ENCODE data around the gene PICK1.
A peak's percentile ranks its signal among the peaks of the same experiment; 100 is the strongest.

The PICK1 gene

DNA sequence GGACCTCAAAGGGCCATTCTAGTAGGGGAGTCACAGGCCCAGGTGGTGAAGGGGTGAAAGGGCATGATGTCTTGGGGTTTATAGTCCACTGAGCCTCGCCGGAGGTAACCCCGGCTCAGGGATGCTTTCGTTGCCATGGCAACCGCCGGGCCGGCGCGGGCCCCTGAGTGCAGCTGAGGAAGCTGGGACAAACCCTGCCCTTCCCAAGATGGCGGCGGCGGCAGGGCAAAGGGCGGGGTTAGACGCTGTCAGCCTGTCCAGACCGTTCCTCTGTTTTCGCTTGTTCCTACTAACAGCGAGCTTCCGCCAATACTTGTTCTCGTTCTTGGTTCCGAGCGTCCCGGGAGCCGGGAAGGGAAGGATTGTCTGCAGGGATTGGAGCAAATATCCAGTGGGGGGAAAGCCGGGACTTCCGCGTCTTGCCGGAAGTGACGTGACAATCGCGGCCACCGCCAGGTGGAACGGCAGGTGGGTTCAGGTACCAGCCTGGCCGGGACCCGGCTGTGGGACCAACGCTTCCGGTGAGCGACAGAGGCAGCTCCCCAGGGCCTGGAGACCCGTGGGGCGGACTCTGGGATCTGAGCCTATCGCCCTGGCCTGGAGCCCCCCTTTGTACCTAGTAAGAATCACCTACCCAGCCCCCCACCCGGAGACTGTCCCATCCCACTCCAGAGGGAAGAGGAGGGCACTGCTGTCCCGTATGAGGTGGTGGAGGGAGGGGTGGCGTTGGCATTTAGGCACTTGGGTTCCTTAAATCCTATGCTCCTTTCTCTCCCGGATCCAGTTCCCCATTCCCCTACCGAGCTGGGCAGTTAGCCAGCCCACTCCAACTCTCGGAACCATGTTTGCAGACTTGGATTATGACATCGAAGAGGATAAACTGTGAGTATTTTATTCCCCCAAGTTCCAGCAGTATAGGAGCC lies at the start of gene PICK1:
TSS of gene PICK1 (plus strand) at position 436 of the 923 bp plus-strand sequence. CDS start at position 842, 406 bp downstream.
- peak within 1 kb of the TSS; percentile 94 for H3K27ac ChIP-seq
- TF ChIP-seq, protein P1, sequence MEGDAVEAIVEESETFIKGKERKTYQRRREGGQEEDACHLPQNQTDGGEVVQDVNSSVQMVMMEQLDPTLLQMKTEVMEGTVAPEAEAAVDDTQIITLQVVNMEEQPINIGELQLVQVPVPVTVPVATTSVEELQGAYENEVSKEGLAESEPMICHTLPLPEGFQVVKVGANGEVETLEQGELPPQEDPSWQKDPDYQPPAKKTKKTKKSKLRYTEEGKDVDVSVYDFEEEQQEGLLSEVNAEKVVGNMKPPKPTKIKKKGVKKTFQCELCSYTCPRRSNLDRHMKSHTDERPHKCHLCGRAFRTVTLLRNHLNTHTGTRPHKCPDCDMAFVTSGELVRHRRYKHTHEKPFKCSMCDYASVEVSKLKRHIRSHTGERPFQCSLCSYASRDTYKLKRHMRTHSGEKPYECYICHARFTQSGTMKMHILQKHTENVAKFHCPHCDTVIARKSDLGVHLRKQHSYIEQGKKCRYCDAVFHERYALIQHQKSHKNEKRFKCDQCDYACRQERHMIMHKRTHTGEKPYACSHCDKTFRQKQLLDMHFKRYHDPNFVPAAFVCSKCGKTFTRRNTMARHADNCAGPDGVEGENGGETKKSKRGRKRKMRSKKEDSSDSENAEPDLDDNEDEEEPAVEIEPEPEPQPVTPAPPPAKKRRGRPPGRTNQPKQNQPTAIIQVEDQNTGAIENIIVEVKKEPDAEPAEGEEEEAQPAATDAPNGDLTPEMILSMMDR (IDR thresholded peaks at IDR 0.05) = no peak
- no peak for TF ChIP-seq ZFX (IDR thresholded peaks at IDR 0.05; ENCODE audit: borderline replicate concordance)

DNA sequence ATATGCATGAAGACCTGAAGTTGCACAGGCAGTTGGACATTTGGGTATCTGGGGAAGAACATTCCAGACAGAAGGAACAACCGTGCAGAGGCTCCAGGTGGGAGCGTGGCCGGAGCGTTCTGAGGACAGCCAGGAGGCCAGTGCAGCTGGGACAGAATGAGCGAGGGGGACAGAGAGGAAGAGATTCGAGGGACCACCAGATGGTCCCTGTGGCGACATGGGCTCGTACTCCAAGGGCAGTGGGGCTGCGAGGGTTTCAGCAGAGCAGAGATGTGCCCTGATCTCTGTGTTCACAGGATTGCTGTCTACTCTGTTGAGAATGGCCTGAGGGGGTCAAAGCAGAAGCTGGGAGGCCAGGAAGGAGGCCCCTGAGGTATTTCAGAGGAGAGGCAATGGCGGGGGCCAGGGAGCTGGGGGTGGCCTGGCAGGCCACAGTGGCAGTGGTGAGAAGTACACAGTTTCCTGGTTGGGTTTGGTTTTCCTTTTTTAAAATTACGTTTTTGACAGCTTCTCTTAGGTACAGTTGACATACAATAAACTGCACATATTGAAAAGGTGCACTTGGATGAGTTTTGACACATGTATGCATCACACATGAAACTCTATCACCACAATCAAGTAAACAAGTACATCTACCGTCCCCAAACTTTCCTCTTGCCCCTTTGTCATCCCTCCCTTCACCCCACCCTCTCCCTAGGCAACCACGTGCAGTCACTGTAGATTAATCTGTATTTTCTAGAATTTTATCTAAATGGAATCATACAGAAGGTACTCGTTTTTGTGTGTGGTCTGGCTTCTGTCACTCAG lies 48.0 kb upstream of the PICK1 start:
- no peak overlapping the region for H3K27ac ChIP-seq
- no peak for TF ChIP-seq ZFX (IDR thresholded peaks at IDR 0.05; ENCODE audit: borderline replicate concordance)
- TF ChIP-seq, protein P1 (IDR thresholded peaks at IDR 0.05) = no peak

DNA sequence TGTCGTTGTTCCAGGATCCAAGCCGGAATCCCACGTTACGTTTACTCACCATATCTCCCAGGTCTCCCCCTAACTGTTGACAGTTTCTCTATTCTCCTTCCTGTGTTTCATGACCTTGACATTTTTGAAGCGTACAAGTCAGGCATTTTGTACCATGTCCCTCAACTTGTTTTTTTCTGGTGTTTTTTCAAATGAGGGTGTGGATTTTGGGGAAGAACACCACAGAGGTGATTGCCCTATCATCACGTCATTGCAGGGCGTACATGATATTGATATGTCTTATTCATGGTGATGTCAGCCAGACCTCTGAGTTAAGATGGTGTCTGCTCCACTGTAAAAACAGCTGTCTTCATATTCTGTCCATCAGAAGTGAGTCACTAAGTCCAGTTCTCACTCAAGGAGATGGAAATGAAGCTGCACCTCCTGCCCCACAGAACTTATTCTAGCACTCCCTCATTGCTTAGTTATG lies 44.6 kb upstream of the PICK1 start:
- no peak overlapping the region for H3K27ac ChIP-seq

GRCh38 chr22:38014083-38014482 lies 43.1 kb upstream of the PICK1 start:
- no peak for TF ChIP-seq ZFX (IDR thresholded peaks at IDR 0.05; ENCODE audit: borderline replicate concordance)
- TF ChIP-seq, protein P1 (IDR thresholded peaks at IDR 0.05) = no peak
- no peak overlapping the region for H3K27ac ChIP-seq

More for the DNA sequence above, 44.6 kb upstream of the PICK1 start:
- no peak for TF ChIP-seq ZFX (IDR thresholded peaks at IDR 0.05; ENCODE audit: borderline replicate concordance)
- TF ChIP-seq, protein P1 (IDR thresholded peaks at IDR 0.05) = no peak

DNA sequence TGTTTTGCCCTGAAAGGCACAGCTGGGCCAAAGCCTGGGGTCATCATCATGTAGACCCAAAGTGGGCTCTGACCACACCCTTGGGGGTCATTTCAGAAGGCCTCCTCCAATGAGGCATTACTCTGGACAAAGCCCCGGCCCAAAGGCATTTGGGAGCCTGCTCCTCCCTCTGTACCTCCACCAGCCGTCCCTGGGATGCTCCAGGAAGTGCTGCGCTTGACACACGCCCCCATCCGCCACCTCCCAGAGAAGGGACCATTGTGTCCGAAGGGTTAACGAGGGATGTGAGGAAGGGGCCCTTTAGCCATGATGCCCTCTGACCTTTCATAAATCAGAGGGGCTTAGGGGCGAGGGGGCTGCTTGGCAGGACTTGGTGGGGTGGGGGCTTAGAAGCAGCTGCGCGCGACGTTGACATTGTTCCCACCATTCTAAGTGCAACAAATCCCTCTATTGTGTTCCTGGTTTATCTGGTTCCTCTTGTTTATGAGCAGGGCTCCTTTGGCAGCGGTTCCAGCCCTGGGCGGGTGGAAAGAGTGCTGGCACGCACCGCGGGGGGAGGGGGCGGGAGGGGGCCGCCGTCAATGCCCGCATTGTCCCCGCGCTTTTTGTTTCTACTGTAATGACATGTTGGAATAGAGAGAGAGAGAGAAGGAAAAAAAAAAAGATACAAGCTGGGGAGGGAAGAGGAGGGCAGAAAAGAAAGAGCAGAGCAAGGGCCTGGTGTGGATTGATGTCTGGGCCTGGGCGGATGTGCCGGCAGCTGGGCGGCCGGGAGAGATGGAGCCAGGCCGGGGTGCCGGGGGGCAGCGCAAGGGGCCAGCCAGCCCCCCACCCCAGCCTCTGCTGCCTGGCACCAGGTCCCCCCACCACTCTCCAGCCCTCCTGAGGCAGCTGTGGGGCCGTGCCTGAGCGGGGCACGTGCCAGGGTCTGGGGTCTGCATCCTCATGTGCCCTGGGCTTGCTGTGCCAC lies 40.7 kb upstream of the PICK1 start:
- no peak for TF ChIP-seq ZFX (IDR thresholded peaks at IDR 0.05; ENCODE audit: borderline replicate concordance)
- TF ChIP-seq, protein P1 (IDR thresholded peaks at IDR 0.05) = no peak
- peak overlapping the region; percentile 70 for H3K27ac ChIP-seq

DNA sequence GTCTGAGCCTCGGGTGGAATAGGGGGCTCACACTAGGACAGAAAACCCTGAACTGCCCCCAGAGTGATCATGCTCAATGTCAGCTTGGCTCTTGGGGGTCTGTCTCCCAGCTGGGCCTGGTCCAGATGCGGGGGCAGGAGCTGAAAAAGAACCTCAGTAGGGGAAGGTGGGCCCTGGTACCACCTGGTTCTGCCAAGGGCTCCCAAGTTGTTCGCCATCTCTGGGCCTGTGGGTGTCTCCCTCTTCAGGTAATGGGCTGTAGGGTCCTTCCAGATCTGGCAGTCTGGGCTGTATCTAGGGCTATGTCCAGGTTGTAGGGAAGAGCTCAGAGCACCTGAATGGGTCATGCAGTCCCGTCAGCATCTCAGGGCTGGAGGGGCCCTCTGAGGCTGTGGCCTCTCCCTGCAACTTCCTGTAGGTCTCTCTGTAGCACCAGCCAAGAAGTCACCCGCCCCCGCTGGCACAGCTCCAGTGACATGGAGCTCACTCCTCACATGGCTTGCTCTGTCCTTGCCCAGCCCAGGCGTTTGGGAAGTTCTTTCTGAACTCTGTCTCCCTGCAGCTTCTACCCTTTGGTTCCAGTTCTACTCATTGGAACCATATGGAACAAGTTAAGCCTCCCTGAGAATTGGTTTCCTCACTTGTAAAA lies 39.8 kb upstream of the PICK1 start:
- H3K27ac ChIP-seq = peak overlapping the region; percentile 70
- TF ChIP-seq ZFX (IDR thresholded peaks at IDR 0.05; ENCODE audit: borderline replicate concordance) = no peak
- TF ChIP-seq, protein P1 (IDR thresholded peaks at IDR 0.05) = peak; percentile 10; the same call in 1 of the 2 replicates

All from 22Rv1 (cell line).